IMR-90 (cell line): ENCODE results near the gene SORL1. TPM values are rescaled to one million over a fixed set of nuclear protein-coding genes. Genes with fewer than 3 reads are reported as not detected.

Experiments
- ATAC-seq: fragments of 200-7000 bp; cut with Tn5 transposase; 2 replicates; pipeline ENCODE4 v1.9.1; 2020; ENCODE audit warnings: low read depth, mild to moderate bottlenecking, moderate library complexity
- BruUV-seq: library from RNA; stranded (reverse); fragments of 400-500 nt; replicated peaks from 2 replicates; lab custom pipeline; 2021; lab: Mats Ljungman, UMichigan
- CTCF ChIA-PET: fragments of 300-600 bp; formaldehyde crosslinking; extraction: SDS; loops from one replicate; lab custom pipeline; 2021; ENCODE audit warnings: antibody characterized with exemption; lab: Yijun Ruan, JAX
- POLR2A ChIA-PET: fragments of 300-600 bp; sonication (Branson Sonifier 250); formaldehyde crosslinking; loops from one replicate; lab custom pipeline; 2022; ENCODE audit warnings: antibody characterized with exemption; ENCODE audit not compliant: unreplicated experiment; lab: Charles Lee
- DNase-seq: peaks from one replicate; pipeline ENCODE4 v3.0.0; 2013
- H2AFZ ChIP-seq: replicated peaks from 2 replicates; pipeline ENCODE3; 2013; ENCODE audit warnings: low read length, mild to moderate bottlenecking; ENCODE audit not compliant: poor library complexity
- H2AK5ac ChIP-seq: 2 replicates; pipeline ENCODE4 v1.6.1; 2013; ENCODE audit warnings: low read depth, low read length, inconsistent platforms
- H2AK9ac ChIP-seq: replicated peaks from 2 replicates; pipeline ENCODE3; 2013; ENCODE audit warnings: mild to moderate bottlenecking, low read depth, low read length, moderate library complexity; ENCODE audit not compliant: poor library complexity
- H2BK120ac ChIP-seq: 2 replicates; pipeline ENCODE4 v1.6.1; 2013; ENCODE audit warnings: low read depth, low read length, inconsistent platforms
- H2BK15ac ChIP-seq: 3 replicates; pipeline ENCODE4 v1.6.1; 2013; ENCODE audit warnings: low read depth, low read length, inconsistent platforms
- H2BK20ac ChIP-seq: 2 replicates; pipeline ENCODE4 v1.6.1; 2013; ENCODE audit warnings: low read depth, mild to moderate bottlenecking, inconsistent platforms, low read length, moderate library complexity
- H2BK5ac ChIP-seq: 2 replicates; pipeline ENCODE4 v1.6.1; 2013; ENCODE audit warnings: mild to moderate bottlenecking, low read depth, low read length, inconsistent platforms; ENCODE audit not compliant: poor library complexity, severe bottlenecking
- H3K14ac ChIP-seq: replicated peaks from 2 replicates; pipeline ENCODE4 v1.6.1; 2013; ENCODE audit warnings: low read depth, low read length, inconsistent platforms
- H3K18ac ChIP-seq: 2 replicates; pipeline ENCODE4 v1.6.1; 2013; ENCODE audit warnings: low read depth, low read length, control low read depth
- H3K23ac ChIP-seq: 2 replicates; pipeline ENCODE4 v1.6.1; 2013; ENCODE audit warnings: low read depth, low read length, inconsistent platforms
- H3K27ac ChIP-seq: 2 replicates; pipeline ENCODE4 v1.5.1; 2013; ENCODE audit warnings: mild to moderate bottlenecking, control low read depth, low read length; ENCODE audit not compliant: insufficient read depth
- H3K27me3 ChIP-seq: 2 replicates; pipeline ENCODE4 v1.6.1; 2013; ENCODE audit warnings: low read length; ENCODE audit not compliant: control insufficient read depth, insufficient read depth
- H3K36me3 ChIP-seq: 2 replicates; pipeline ENCODE4 v1.6.1; 2013; ENCODE audit warnings: low read length, mixed read lengths; ENCODE audit not compliant: control insufficient read depth, insufficient read depth
- H3K4ac ChIP-seq: 2 replicates; pipeline ENCODE4 v1.6.1; 2013; ENCODE audit warnings: low read depth, low read length, inconsistent platforms
- H3K4me1 ChIP-seq: 2 replicates; pipeline ENCODE4 v1.6.1; 2013; ENCODE audit warnings: low read length, mixed read lengths; ENCODE audit not compliant: control insufficient read depth, insufficient read depth
- H3K4me2 ChIP-seq: 2 replicates; pipeline ENCODE4 v1.6.1; 2013; ENCODE audit warnings: low read depth, mild to moderate bottlenecking, control low read depth, low read length, moderate library complexity
- H3K4me3 ChIP-seq: 2 replicates; pipeline ENCODE4 v1.5.1; 2013; ENCODE audit warnings: low read depth, mild to moderate bottlenecking, control low read depth, low read length, moderate library complexity; ENCODE audit not compliant: insufficient read depth
- H3K56ac ChIP-seq: 2 replicates; pipeline ENCODE4 v1.6.1; 2013; ENCODE audit warnings: low read length, inconsistent platforms; ENCODE audit not compliant: insufficient read depth; ENCODE audit errors: extremely low read depth
- H3K79me1 ChIP-seq, 2 experiments: 2 replicates each; pipeline ENCODE4 v1.6.1; 2013; ENCODE audit warnings: low read length in 2 of 2, inconsistent platforms in 1 of 2, low read depth in 1 of 2
- H3K9ac ChIP-seq: 2 replicates; pipeline ENCODE4 v1.6.1; 2013; ENCODE audit warnings: low read depth, low read length, control low read depth
- H3K9me1 ChIP-seq: 2 replicates; pipeline ENCODE4 v1.6.1; 2013; ENCODE audit warnings: low read length, inconsistent platforms; ENCODE audit not compliant: insufficient read depth
- H3K9me3 ChIP-seq: 2 replicates; pipeline ENCODE4 v1.6.1; 2013; ENCODE audit warnings: low read length; ENCODE audit not compliant: control insufficient read depth, insufficient read depth
- H4K20me1 ChIP-seq: 2 replicates; pipeline ENCODE4 v1.6.1; 2013; ENCODE audit warnings: low read length, inconsistent platforms; ENCODE audit not compliant: insufficient read depth
- H4K5ac ChIP-seq: 2 replicates; pipeline ENCODE4 v1.6.1; 2013; ENCODE audit warnings: mild to moderate bottlenecking, low read depth, low read length, control low read depth
- H4K8ac ChIP-seq, 2 experiments: 2 replicates each; pipeline ENCODE4 v1.6.1; 2013; ENCODE audit warnings: low read depth in 2 of 2, low read length in 2 of 2, control low read depth in 1 of 2, inconsistent platforms in 1 of 2
- H4K91ac ChIP-seq: 2 replicates; pipeline ENCODE4 v1.6.1; 2013; ENCODE audit warnings: low read depth, low read length, inconsistent platforms; ENCODE audit not compliant: insufficient read depth
- BHLHE40 ChIP-seq: fragments of 150-350 bp; IDR thresholded peaks from 2 replicates; pipeline ENCODE4 v1.6.1; 2016; ENCODE audit warnings: mild to moderate bottlenecking, low read depth, low read length
- CEBPB ChIP-seq: IDR thresholded peaks from 2 replicates; pipeline ENCODE4 v1.6.1; 2012; ENCODE audit warnings: low read depth, low read length, improper control_type of control experiment
- CHD1 ChIP-seq: IDR thresholded peaks from 2 replicates; pipeline ENCODE4 v1.6.1; 2012; ENCODE audit warnings: low read depth, low read length, improper control_type of control experiment
- CTCF ChIP-seq: conservative IDR thresholded peaks from 2 replicates; pipeline ENCODE4 v1.5.1; 2012; ENCODE audit warnings: mild to moderate bottlenecking, low read depth, low read length, improper control_type of control experiment
- ELK1 ChIP-seq: fragments of 150-350 bp; IDR thresholded peaks from 2 replicates; pipeline ENCODE4 v1.6.1; 2016; ENCODE audit warnings: low read depth, mild to moderate bottlenecking, low read length, moderate library complexity, borderline replicate concordance
- FOS ChIP-seq: fragments of 150-350 bp; IDR thresholded peaks from 2 replicates; pipeline ENCODE4 v1.6.1; 2016; ENCODE audit warnings: low read depth, low read length
- MAFK ChIP-seq: IDR thresholded peaks from 2 replicates; pipeline ENCODE4 v1.6.1; 2012; ENCODE audit warnings: low read depth, low read length, improper control_type of control experiment
- MAZ ChIP-seq: IDR thresholded peaks from 2 replicates; pipeline ENCODE4 v1.6.1; 2012; ENCODE audit warnings: low read depth, mild to moderate bottlenecking, low read length, improper control_type of control experiment, moderate library complexity, borderline replicate concordance
- MXI1 ChIP-seq: IDR thresholded peaks from 2 replicates; pipeline ENCODE4 v1.6.1; 2012; ENCODE audit warnings: low read depth, mild to moderate bottlenecking, low read length, moderate library complexity, borderline replicate concordance
- NFE2L2 ChIP-seq: fragments of 150-350 bp; IDR thresholded peaks from 2 replicates; pipeline ENCODE4 v1.6.1; 2016; ENCODE audit warnings: low read depth, mild to moderate bottlenecking, low read length
- POLR2A ChIP-seq: IDR thresholded peaks from 2 replicates; pipeline ENCODE4 v1.6.1; 2012; ENCODE audit warnings: mild to moderate bottlenecking, low read depth, low read length
- RAD21 ChIP-seq: IDR thresholded peaks from 2 replicates; pipeline ENCODE4 v1.6.1; 2012; ENCODE audit warnings: low read length, improper control_type of control experiment
- RCOR1 ChIP-seq: IDR thresholded peaks from 2 replicates; pipeline ENCODE4 v1.6.1; 2012; ENCODE audit warnings: mild to moderate bottlenecking, low read length, improper control_type of control experiment; ENCODE audit not compliant: insufficient replicate concordance
- RFX5 ChIP-seq: IDR thresholded peaks from 2 replicates; pipeline ENCODE4 v1.8.0; 2012; ENCODE audit warnings: low read depth, mild to moderate bottlenecking, low read length, moderate library complexity
- SMC3 ChIP-seq: fragments of 150-350 bp; IDR thresholded peaks from 2 replicates; pipeline ENCODE4 v1.6.1; 2016; ENCODE audit warnings: low read depth, mild to moderate bottlenecking, antibody characterized with exemption, low read length, moderate library complexity
- WGBS, 2 experiments: methylation state at CpG; one replicate each; pipeline versions ENCODE4 v1.1.5 to v1.1.7; 2013; ENCODE audit warnings: missing lambda C conversion rate in 2 of 2; ENCODE audit not compliant: insufficient read length in 1 of 2; ENCODE audit errors: extremely low coverage in 2 of 2; 5-methylcytosine and 5-hydroxymethylcytosine counted together
- dilution Hi-C: fragments of 300-500 bp; cut with HindIII; formaldehyde crosslinking; loops from one replicate; pipeline ENCODE4 v1.14.3; 2018; ENCODE audit warnings: low sequenced_read_pairs; ENCODE audit not compliant: unreplicated experiment
- in situ Hi-C: fragments of 300-500 bp; cut with MboI; formaldehyde crosslinking; loops from 3 replicates; pipeline ENCODE4 v1.14.3; 2019; ENCODE audit warnings: low sequenced_read_pairs, inconsistent platforms, mixed read lengths
- intact Hi-C: fragments of 100-400 bp; cut with micrococcal nuclease; formaldehyde crosslinking; loops from 2 replicates; pipeline ENCODE4 v1.10.0; 2022
- polyA plus RNA-seq, 3 experiments: library from polyadenylated mRNA; depleted of rRNA; stranded (reverse); fragments of >200 nt; gene quantifications; 2 replicates each; pipeline ENCODE4 v1.2.3, GENCODE V29; 2012; ENCODE audit warnings: low replicate concordance in 1 of 3
- total RNA-seq: library from RNA; depleted of rRNA; stranded (reverse); fragments of >200 nt; gene quantifications from 2 replicates; pipeline ENCODE4 v1.2.3, GENCODE V29; 2012

SORL1 gene
- total and polyA plus RNA-seq, 2 of the 4 experiments (the other 2 are of a cell fraction), result 1.0 to 2.0 TPM

GRCh38 chr11:121452609-121453150 lies 566 bp downstream of the SORL1 start, which contains the start of gene SORL1-AS1:
Gene SORL1-AS1 (minus strand): TSS chr11:121452967.
- Histone ChIP-seq H3K4me2 (peak within 1 kb of the TSS; percentile 94), H3K27me3 (peaks cover 48% of the 10 kb centered on the region), H4K8ac (peak within 1 kb of the TSS in 1 of 2 experiments; percentile 59; a peak in 1 of 4 replicates), H3K4me3 (peak within 1 kb of the TSS; percentile 92), H3K18ac (no peak within 1 kb of the TSS; the same call in 1 of the 2 replicates), H2AK9ac (peak within 1 kb of the TSS; percentile 44), H3K36me3 (no peaks in the 10 kb centered on the region), H4K91ac (peak within 1 kb of the TSS; percentile 41; the same call in 1 of the 2 replicates), H3K56ac (no peak within 1 kb of the TSS), H4K20me1 (no peaks in the 10 kb centered on the region), H2BK5ac (no peak within 1 kb of the TSS), H3K4ac (peak within 1 kb of the TSS; percentile 17; the same call in 1 of the 2 replicates), H3K79me1 (no peaks in the 10 kb centered on the region; a peak in 1 of 4 replicates), H2AK5ac (no peak within 1 kb of the TSS), H2BK120ac (peak within 1 kb of the TSS; percentile 75; the same call in 1 of the 2 replicates), H3K27ac (peak within 1 kb of the TSS; percentile 31; the same call in 1 of the 2 replicates), H4K5ac (no peak within 1 kb of the TSS), H3K9me1 (no peaks in the 10 kb centered on the region), H2BK15ac (no peak within 1 kb of the TSS), H2AFZ (peak within 1 kb of the TSS; percentile 95), H3K4me1 (no peaks in the 10 kb centered on the region), H3K14ac (no peak within 1 kb of the TSS; the same call in 1 of the 2 replicates), H3K9me3 (no peaks in the 10 kb centered on the region), H3K23ac (peak within 1 kb of the TSS; percentile 29), H3K9ac (peak within 1 kb of the TSS; percentile 55), H2BK20ac (no peak within 1 kb of the TSS)
- CTCF ChIA-PET, result interaction anchor here (0.7 kb wide), 1 partner anchor 12 kb away, joined by 4 read pairs; no protein-coding TSS in a partner anchor
- dilution Hi-C loops, result no loop called here
- DNase-seq, result peak; percentile 5
- POLR2A ChIA-PET, result no interaction called here
- 3% methylated on average over 6 of the region's 21 CpGs; no CpG with 5 or more reads in 1 of the 2 experiments for WGBS, 2 experiments
- peak; percentile 10; the same call in 1 of the 2 replicates for ATAC-seq
- no TSS peak for BruUV-seq
- intact Hi-C loops, result no loop called here
- in situ Hi-C loops, result loop anchor here (25.0 kb wide), 1 partner anchor 660 kb away; the partner anchor contains the start of gene BLID
- TF ChIP-seq MAZ, result no peak
- no peak for TF ChIP-seq RAD21
- no peak for TF ChIP-seq ELK1
- TF ChIP-seq CEBPB, result no peak
- TF ChIP-seq MAFK, result no peak
- TF ChIP-seq CHD1, result no peak
- no peak for TF ChIP-seq FOS
- no peak for TF ChIP-seq RCOR1
- TF ChIP-seq NFE2L2, result no peak
- no peak for TF ChIP-seq SMC3
- no peak for TF ChIP-seq RFX5
- no peak for TF ChIP-seq MXI1
- no peak for TF ChIP-seq BHLHE40
- no peak for TF ChIP-seq POLR2A
- TF ChIP-seq CTCF, result no peak
